Measurements from ENCODE around the gene MPND.

Gene MPND

DNA sequence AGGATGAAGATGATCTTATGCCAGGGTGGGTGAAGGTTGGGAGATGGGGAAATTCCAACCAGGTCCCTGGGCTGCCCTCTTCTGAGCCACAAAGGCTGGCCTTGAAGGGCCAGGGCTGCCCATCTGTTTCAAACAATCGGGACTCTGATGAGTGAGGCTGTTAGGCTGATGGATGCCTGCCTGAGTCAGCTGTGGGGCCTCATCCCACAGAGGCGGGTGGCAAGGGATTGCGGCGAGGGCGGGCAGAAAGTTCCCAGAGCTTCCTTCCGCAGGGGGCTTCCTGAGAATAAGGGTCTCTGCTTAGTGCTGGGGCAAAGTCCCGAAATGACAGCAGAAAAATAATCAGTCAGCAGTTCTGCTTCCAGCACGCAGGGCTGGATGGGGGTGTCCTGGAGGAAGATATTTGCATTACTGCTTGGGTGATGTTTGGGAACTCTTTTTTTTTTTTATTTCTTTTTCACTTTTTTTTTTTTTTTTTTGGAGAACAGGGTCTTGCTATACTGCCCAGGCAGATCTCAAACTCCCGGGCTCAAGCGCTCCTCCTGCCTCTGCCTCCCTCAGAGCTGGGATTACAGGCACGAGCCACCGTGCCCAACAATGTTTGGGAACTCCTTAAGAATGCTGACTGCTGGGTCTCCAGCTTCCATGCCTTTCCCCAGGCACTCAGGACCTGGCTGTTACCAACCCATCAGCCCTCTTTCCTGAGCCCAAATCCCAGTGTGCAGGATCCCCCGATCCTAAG is 42.9 kb downstream of the MPND start:
- no peak for FAIRE-seq
- DNase-seq (ENCODE audit: insufficient read length, low spot score), result no peak
- TF ChIP-seq, protein P1, sequence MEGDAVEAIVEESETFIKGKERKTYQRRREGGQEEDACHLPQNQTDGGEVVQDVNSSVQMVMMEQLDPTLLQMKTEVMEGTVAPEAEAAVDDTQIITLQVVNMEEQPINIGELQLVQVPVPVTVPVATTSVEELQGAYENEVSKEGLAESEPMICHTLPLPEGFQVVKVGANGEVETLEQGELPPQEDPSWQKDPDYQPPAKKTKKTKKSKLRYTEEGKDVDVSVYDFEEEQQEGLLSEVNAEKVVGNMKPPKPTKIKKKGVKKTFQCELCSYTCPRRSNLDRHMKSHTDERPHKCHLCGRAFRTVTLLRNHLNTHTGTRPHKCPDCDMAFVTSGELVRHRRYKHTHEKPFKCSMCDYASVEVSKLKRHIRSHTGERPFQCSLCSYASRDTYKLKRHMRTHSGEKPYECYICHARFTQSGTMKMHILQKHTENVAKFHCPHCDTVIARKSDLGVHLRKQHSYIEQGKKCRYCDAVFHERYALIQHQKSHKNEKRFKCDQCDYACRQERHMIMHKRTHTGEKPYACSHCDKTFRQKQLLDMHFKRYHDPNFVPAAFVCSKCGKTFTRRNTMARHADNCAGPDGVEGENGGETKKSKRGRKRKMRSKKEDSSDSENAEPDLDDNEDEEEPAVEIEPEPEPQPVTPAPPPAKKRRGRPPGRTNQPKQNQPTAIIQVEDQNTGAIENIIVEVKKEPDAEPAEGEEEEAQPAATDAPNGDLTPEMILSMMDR (IDR thresholded peaks at IDR 0.05; ENCODE audit: insufficient read depth, missing control alignments), result no peak

DNA sequence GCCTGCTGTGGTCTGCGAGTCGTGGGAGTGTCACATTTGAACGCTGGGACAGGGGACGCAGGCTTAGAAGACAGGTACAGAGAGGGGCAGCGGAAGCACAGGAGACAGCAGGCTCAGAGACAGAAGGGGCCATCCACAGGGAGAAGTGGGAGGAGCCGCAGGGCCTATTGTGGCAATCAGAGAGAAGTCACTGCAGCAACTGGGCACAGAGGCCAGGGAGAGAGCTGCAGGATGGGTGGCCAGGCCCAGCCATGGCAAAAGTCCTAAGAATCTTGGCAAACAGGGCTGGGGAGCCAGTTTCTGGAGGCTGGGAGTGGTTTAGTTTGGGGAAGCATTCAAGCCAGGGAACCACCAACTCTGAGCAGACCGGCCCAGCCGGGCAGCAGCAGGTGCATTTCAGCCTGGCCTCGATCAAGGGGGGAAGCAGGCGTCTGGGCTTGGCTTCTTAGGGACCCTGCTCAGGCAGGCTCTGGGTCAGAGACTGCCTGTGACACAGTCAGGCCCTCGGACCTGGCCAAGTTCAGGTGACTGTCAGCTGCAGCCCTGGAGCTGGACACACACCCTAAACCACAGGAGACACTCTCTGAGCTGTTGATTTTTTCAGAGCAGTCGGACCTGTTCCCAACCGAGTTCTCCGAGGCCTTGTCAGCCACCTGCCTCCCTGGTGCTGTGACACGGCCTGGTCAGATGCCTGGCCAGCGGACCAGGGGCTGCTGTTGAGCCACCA is 45.1 kb downstream of the MPND start:
- FAIRE-seq, result no peak

DNA sequence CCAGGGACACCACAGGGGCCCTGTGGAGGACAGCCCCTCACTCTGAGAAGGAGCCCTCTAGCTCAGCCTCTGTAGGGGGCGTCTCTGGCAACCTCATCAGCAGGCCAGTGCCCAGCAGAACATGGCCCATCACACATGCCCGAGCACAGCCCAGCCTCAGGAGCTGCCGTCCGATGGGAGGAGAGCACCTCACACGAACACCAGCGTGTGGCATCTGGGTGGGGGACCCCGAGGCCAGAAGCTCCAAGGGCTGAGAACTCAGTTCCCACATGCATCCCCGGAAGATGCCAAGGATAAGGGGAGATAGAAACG is 45.7 kb downstream of the MPND start:
- FAIRE-seq (no peak), DNase-seq (ENCODE audit: insufficient read length, low spot score) (no peak)
- TF ChIP-seq, protein P1 (IDR thresholded peaks at IDR 0.05; ENCODE audit: insufficient read depth, missing control alignments), result no peak

More for the DNA sequence above, 45.1 kb downstream of the MPND start:
- no peak for DNase-seq (ENCODE audit: insufficient read length, low spot score)
- TF ChIP-seq, protein P1 (IDR thresholded peaks at IDR 0.05; ENCODE audit: insufficient read depth, missing control alignments), result no peak

DNA sequence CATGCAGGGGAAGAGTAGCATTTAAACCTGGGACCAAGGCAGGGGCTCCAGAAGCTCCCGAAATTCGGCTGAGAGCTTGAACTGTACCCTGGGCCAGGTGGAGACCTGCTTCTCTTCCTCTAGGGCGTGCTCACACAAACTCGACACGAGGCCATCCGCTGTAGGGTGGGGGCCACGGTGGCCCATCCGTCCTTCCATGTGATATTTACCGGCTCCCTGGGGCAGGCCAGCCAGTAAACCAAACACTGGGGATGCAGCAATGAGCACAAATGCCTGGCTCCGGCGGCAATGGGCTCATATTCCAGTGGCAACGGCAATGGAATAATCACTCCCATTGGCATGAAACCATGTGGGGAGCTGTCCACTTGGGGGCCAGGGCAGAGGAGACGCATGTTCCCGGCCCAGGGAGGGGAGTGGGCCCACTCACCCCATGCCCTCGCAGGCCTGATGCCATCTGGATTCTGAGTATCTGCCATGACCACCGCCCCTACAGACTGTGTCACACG is 46.2 kb downstream of the MPND start:
- FAIRE-seq, result no peak
- TF ChIP-seq, protein P1 (IDR thresholded peaks at IDR 0.05; ENCODE audit: insufficient read depth, missing control alignments), result no peak
- DNase-seq (ENCODE audit: insufficient read length, low spot score), result no peak

DNA sequence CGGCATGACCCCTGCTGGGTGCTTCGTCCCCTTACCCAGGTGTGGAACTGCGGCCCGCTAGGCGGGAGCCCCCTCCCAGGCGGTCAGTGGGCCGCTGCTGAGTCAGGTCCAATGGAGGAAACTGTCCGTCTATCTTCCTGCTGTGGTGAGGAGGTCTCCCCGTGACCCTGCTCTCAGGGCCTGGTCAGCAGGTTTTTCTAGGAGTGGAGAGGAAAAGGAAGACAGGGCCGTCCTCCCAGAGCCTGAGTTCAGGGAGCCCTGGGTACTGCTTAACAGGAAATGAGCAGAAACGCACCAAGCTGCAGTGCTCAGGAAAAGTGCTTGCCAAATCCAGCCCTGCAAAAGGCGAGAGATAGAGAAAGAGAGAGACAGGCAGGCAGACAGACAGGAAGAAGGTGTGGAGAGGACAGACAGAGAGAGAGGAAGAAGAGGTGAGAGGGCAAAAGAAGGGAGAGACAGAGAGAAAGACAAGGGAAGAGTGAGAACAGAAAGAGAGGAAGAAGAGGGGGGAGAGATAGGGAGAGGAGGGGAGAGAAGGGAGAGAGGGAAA is 46.7 kb downstream of the MPND start:
- no peak for FAIRE-seq

DNA sequence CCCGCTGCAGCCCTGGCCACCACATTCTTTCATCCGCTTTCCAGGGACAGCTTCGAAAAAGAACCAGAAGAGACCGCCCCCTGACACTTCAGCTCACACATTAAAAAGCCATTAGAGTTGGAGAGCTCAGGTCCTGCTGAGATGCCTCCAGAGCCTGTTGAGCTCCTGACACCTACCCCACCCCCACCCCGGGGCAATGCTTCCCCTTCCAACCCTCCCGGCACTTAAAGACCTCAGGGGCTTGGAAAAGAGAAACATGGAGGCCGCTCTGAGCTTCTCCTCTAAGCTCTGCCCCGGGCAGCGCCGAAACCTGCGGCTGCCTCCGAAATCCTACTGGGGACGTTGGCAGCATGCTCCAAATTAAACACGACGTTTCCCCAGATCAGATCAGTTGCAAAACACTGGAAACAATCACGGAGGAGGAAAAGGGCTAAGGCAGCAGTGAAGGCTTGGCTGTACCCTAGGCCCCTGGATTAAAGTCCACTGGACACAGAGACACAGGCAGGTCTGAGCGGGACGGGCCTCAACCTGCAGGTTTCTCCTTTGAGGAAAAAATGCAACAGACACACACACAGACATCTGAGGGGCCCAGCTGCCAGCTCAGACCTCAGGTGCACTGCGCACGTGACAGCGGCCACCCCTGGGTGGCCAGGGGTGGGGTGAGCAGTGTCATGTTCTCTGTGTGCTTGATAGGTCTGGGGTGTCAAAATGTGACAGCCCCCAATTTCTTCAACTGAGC is 47.4 kb downstream of the MPND start:
- TF ChIP-seq, protein P1 (IDR thresholded peaks at IDR 0.05; ENCODE audit: insufficient read depth, missing control alignments), result no peak
- FAIRE-seq (no peak), DNase-seq (ENCODE audit: insufficient read length, low spot score) (no peak)

More for the DNA sequence above, 46.7 kb downstream of the MPND start:
- TF ChIP-seq, protein P1 (IDR thresholded peaks at IDR 0.05; ENCODE audit: insufficient read depth, missing control alignments), result no peak
- DNase-seq (ENCODE audit: insufficient read length, low spot score), result no peak

Measured in D721Med (cell line).